Upper lobe of left lung (tissue), 6 donors: ENCODE results near the gene SH2D3C. TPM values are rescaled to one million over a fixed set of nuclear protein-coding genes. Genes with fewer than 3 reads are reported as not detected.
A peak's percentile ranks its signal among the peaks of the same experiment; 100 is the strongest.

Experiments used
- ATAC-seq, 2 donors: fragments of 200-7000 bp; cut with Tn5 transposase; one replicate each; pipeline ENCODE4 v1.9.1; 2022; ENCODE audit warnings: mild to moderate bottlenecking in 2 of 2, moderate library complexity in 2 of 2; ENCODE audit not compliant: low FRiP score in 2 of 2
- DNase-seq, 2 donors: peaks; one replicate each; pipeline ENCODE4 v3.0.0-alpha.2; 2019 to 2020
- H3K27ac ChIP-seq, 4 donors: fragments of 200-600 bp; sonication (generic); one replicate each; pipeline ENCODE4 v1.5.1; 2016 to 2019
- H3K27me3 ChIP-seq, 4 donors: fragments of 200-600 bp; sonication (generic); one replicate each; pipeline ENCODE4 v1.5.1; 2017 to 2019
- H3K36me3 ChIP-seq, 4 donors: fragments of 200-600 bp; sonication (generic); one replicate each; pipeline ENCODE4 v1.5.1; 2016 to 2019
- H3K4me1 ChIP-seq, 4 donors: fragments of 200-600 bp; sonication (generic); one replicate each; pipeline ENCODE4 v1.5.1; 2018 to 2019
- H3K4me3 ChIP-seq, 4 donors: fragments of 200-600 bp; sonication (generic); one replicate each; pipeline ENCODE4 v1.5.1; 2017 to 2019; ENCODE audit warnings: mild to moderate bottlenecking in 2 of 4, moderate library complexity in 1 of 4
- H3K9me3 ChIP-seq, 4 donors: fragments of 200-600 bp; sonication (generic); one replicate each; pipeline ENCODE4 v1.5.1; 2018 to 2019
- CTCF ChIP-seq, 6 experiments: fragments of 450-650 bp in 4 of 6; fragments of 200-600 bp in 2 of 6; sonication (generic) in 2 of 6; IDR thresholded peaks; one replicate each; pipeline ENCODE4 v1.5.1; 2016 to 2019; ENCODE audit warnings: antibody characterized with exemption in 6 of 6
- EP300 ChIP-seq, 4 donors: sonication (generic); formaldehyde crosslinking; IDR thresholded peaks; one replicate each; pipeline ENCODE4 v1.5.1; 2017; ENCODE audit warnings: antibody characterized with exemption in 4 of 4, control low read depth in 2 of 4
- POLR2A ChIP-seq, 4 donors: fragments of 450-650 bp; IDR thresholded peaks; one replicate each; pipeline ENCODE4 v1.5.1; 2016 to 2017; ENCODE audit warnings: antibody characterized with exemption in 4 of 4, mild to moderate bottlenecking in 2 of 4
- POLR2AphosphoS5 ChIP-seq, 2 donors: sonication (generic); formaldehyde crosslinking; IDR thresholded peaks; one replicate each; pipeline ENCODE4 v1.5.1; 2017; ENCODE audit warnings: antibody characterized with exemption in 2 of 2
- WGBS, 2 donors: methylation state at CpG; one replicate each; pipeline ENCODE4 v1.1.5; 2017 to 2018; 5-methylcytosine and 5-hydroxymethylcytosine counted together
- total RNA-seq, 6 donors: library from RNA; depleted of rRNA in 4 of 6; stranded (reverse); fragments of >200 nt in 4 of 6; gene quantifications; one replicate each; pipeline versions ENCODE4 v1.1.0 to v1.2.1, GENCODE V29; 2016 to 2021
- donor health status: DM: no; HTN: no; CAD: no; lungs with moderate emphysema.
- donor health status: DM: no; HTN: yes; CAD: no; lungs with severe emphysema.

Gene SH2D3C
- total RNA-seq, 6 donors from 2014 or later, result 17.5 to 90.4 (median 37.5) TPM

- H3K27me3 ChIP-seq, result peaks cover 0 to 16% (median 4%) of the 10 kb centered on the region in 4 donors
- H3K9me3 ChIP-seq, result no peaks in the 10 kb centered on the region
- peak overlapping the region in 2 of 4 donors; percentile 38 to 47 for H3K4me3 ChIP-seq
- peak overlapping the region; percentile 56 to 89 (median 74) for H3K27ac ChIP-seq
- WGBS, 2 donors, result 87% methylated on average over 3 of the region's 3 CpGs
- DNase-seq (no peak), ATAC-seq (no peak)
- peaks cover 0 to 44% (median 14%) of the 10 kb centered on the region in 4 donors for H3K36me3 ChIP-seq
- TF ChIP-seq CTCF (IDR thresholded peaks at IDR 0.05) (no peak), EP300 (IDR thresholded peaks at IDR 0.05) (no peak), POLR2A (IDR thresholded peaks at IDR 0.05) (no peak), POLR2AphosphoS5 (IDR thresholded peaks at IDR 0.05) (no peak)
- H3K4me1 ChIP-seq, result peaks cover 4 to 30% (median 14%) of the 10 kb centered on the region in 4 donors
Measured at GRCh38 chr9:127756233-127756632, 22.2 kb downstream of the SH2D3C start.

- TF ChIP-seq EP300 (IDR thresholded peaks at IDR 0.05) (no peak), CTCF (IDR thresholded peaks at IDR 0.05) (no peak), POLR2A (IDR thresholded peaks at IDR 0.05) (no peak), POLR2AphosphoS5 (IDR thresholded peaks at IDR 0.05) (peak in 1 of 2 donors; percentile 19)
- Histone ChIP-seq H3K27ac (peak overlapping the region; percentile 56 to 89 (median 74)), H3K36me3 (peaks cover 0 to 53% (median 20%) of the 10 kb centered on the region in 4 donors), H3K27me3 (peaks cover 0 to 16% (median 4%) of the 10 kb centered on the region in 4 donors), H3K4me1 (peaks cover 4 to 30% (median 14%) of the 10 kb centered on the region in 4 donors), H3K4me3 (peak overlapping the region in 3 of 4 donors; percentile 31 to 47 (median 38)), H3K9me3 (no peaks in the 10 kb centered on the region)
- WGBS, 2 donors, result 44 to 57% methylated on average over 10 to 30 of the region's 61 CpGs
- ATAC-seq (peak in 1 of 2 donors; percentile 42), DNase-seq (peak in 1 of 2 donors; percentile 77)
Measured at GRCh38 chr9:127755061-127756060, 23.1 kb downstream of the SH2D3C start.

- Histone ChIP-seq H3K27ac (peak overlapping the region; percentile 56 to 89 (median 74)), H3K36me3 (peaks cover 0 to 56% (median 27%) of the 10 kb centered on the region in 4 donors), H3K9me3 (no peaks in the 10 kb centered on the region), H3K27me3 (peaks cover 0 to 16% (median 4%) of the 10 kb centered on the region in 4 donors), H3K4me3 (peak overlapping the region in 3 of 4 donors; percentile 31 to 47 (median 38)), H3K4me1 (peaks cover 4 to 30% (median 14%) of the 10 kb centered on the region in 4 donors)
- DNase-seq (peak in 1 of 2 donors; percentile 80), ATAC-seq (peak in 1 of 2 donors; percentile 23)
- 51 to 54% methylated on average over 27 to 58 of the region's 86 CpGs for WGBS, 2 donors
- TF ChIP-seq POLR2AphosphoS5 (IDR thresholded peaks at IDR 0.05) (no peak), EP300 (IDR thresholded peaks at IDR 0.05) (no peak), CTCF (IDR thresholded peaks at IDR 0.05) (no peak), POLR2A (IDR thresholded peaks at IDR 0.05) (no peak)
Measured at GRCh38 chr9:127754099-127755060, 24.1 kb downstream of the SH2D3C start.

GRCh38 chr9:127753622-127754021, 24.8 kb downstream of the SH2D3C start:
- ATAC-seq (no peak), DNase-seq (no peak)

More at GRCh38 chr9:127753622-127754021, 24.8 kb downstream of the SH2D3C start:
- TF ChIP-seq POLR2A (IDR thresholded peaks at IDR 0.05) (no peak), POLR2AphosphoS5 (IDR thresholded peaks at IDR 0.05) (no peak), EP300 (IDR thresholded peaks at IDR 0.05) (no peak), CTCF (IDR thresholded peaks at IDR 0.05) (no peak)
- peaks cover 0 to 57% (median 35%) of the 10 kb centered on the region in 4 donors for H3K36me3 ChIP-seq
- peak overlapping the region in 1 of 4 donors; percentile 47 for H3K4me3 ChIP-seq
- H3K27me3 ChIP-seq, result peaks cover 0 to 16% (median 4%) of the 10 kb centered on the region in 4 donors
- H3K27ac ChIP-seq, result peak overlapping the region in 3 of 4 donors; percentile 56 to 89 (median 87)
- no peaks in the 10 kb centered on the region for H3K9me3 ChIP-seq
- H3K4me1 ChIP-seq, result peaks cover 4 to 26% (median 14%) of the 10 kb centered on the region in 4 donors
- 59 to 64% methylated on average over 7 to 8 of the region's 8 CpGs for WGBS, 2 donors
